Measurements from ENCODE around the gene UBE2L5. TPM values are rescaled to one million over a fixed set of nuclear protein-coding genes. Genes with fewer than 3 reads are reported as not detected.

The UBE2L5 gene
- total and polyA plus RNA-seq, 2 of the 4 experiments (the other 2 are of a cell fraction), result 0.18 TPM; not detected in 1

GRCh38 chr13:30373727-30374126, 48.6 kb upstream of the UBE2L5 start (continued):
- TF ChIP-seq MXI1 (IDR thresholded peaks at IDR 0.05; ENCODE audit: borderline replicate concordance, low read depth, low read length) (no peak), MAZ (IDR thresholded peaks at IDR 0.05; ENCODE audit: borderline replicate concordance, low read depth, low read length) (no peak), USF2 (IDR thresholded peaks at IDR 0.05; ENCODE audit: low read depth, low read length) (no peak)

- CTCF ChIA-PET, result no interaction called here
- no TSS peak for BruUV-seq (replicated peaks)
Measured at GRCh38 chr13:30375265-30375835, 46.9 kb upstream of the UBE2L5 start.

More at GRCh38 chr13:30375265-30375835, 46.9 kb upstream of the UBE2L5 start:
- Histone ChIP-seq H3K36me3 (ENCODE audit: control insufficient read depth, insufficient read depth, low read length) (no peaks in the 10 kb centered on the region), H2BK15ac (ENCODE audit: low read depth, low read length) (no peak overlapping the region), H3K4me2 (ENCODE audit: low read depth, low read length) (no peak overlapping the region), H2AK9ac (replicated peaks; ENCODE audit: low read depth, low read length, poor library complexity) (no peak overlapping the region), H3K23ac (ENCODE audit: low read depth, low read length) (no peak overlapping the region), H3K9me3 (ENCODE audit: control insufficient read depth, insufficient read depth, low read length) (no peaks in the 10 kb centered on the region), H3K56ac (ENCODE audit: extremely low read depth, insufficient read depth, low read length) (no peak overlapping the region), H4K5ac (ENCODE audit: low read depth, low read length) (no peak overlapping the region), H3K4me1 (ENCODE audit: control insufficient read depth, insufficient read depth, low read length) (peaks cover 7% of the 10 kb centered on the region), H2BK120ac (ENCODE audit: low read depth, low read length) (no peak overlapping the region), H3K27ac (ENCODE audit: insufficient read depth, low read length) (no peak overlapping the region), H3K18ac (ENCODE audit: low read depth, low read length) (no peak overlapping the region), H2BK5ac (ENCODE audit: low read depth, low read length, poor library complexity, severe bottlenecking) (no peak overlapping the region), H2AFZ (replicated peaks; ENCODE audit: low read length, poor library complexity) (no peak overlapping the region), H3K79me1 (ENCODE audit: low read depth in 1 of 2, low read length in 2 of 2) (no peaks in the 10 kb centered on the region), H2AK5ac (ENCODE audit: low read depth, low read length) (no peak overlapping the region), H4K20me1 (ENCODE audit: insufficient read depth, low read length) (no peaks in the 10 kb centered on the region), H4K8ac (ENCODE audit: low read depth in 2 of 2, low read length in 2 of 2) (no peak overlapping the region), H2BK20ac (ENCODE audit: low read depth, low read length) (no peak overlapping the region), H3K14ac (replicated peaks; ENCODE audit: low read depth, low read length) (no peak overlapping the region), H4K91ac (ENCODE audit: insufficient read depth, low read depth, low read length) (no peak overlapping the region), H3K9ac (ENCODE audit: low read depth, low read length) (no peak overlapping the region), H3K27me3 (ENCODE audit: control insufficient read depth, insufficient read depth, low read length) (no peaks in the 10 kb centered on the region), H3K9me1 (ENCODE audit: insufficient read depth, low read length) (peaks cover 13% of the 10 kb centered on the region), H3K4me3 (ENCODE audit: insufficient read depth, low read depth, low read length) (no peak overlapping the region), H3K4ac (ENCODE audit: low read depth, low read length) (no peak overlapping the region)
- WGBS, 2 experiments (ENCODE audit: extremely low coverage in 2 of 2, insufficient read length in 1 of 2), result 89% methylated on average over 7 of the region's 14 CpGs; no CpG with 5 or more reads in 1 of the 2 experiments
- TF ChIP-seq SMC3 (IDR thresholded peaks at IDR 0.05; ENCODE audit: low read depth, low read length) (no peak), MAZ (IDR thresholded peaks at IDR 0.05; ENCODE audit: borderline replicate concordance, low read depth, low read length) (no peak), NFE2L2 (IDR thresholded peaks at IDR 0.05; ENCODE audit: low read depth, low read length) (no peak)
- no peak for DNase-seq
- in situ Hi-C loops (cut with MboI; ENCODE audit: low sequenced_read_pairs), result no loop called here
- intact Hi-C loops (cut with micrococcal nuclease), result no loop called here
- no peak for ATAC-seq (ENCODE audit: low read depth)
- dilution Hi-C loops (cut with HindIII; ENCODE audit: low sequenced_read_pairs, unreplicated experiment), result no loop called here
- POLR2A ChIA-PET (ENCODE audit: unreplicated experiment), result no interaction called here
